Measurements from ENCODE around the gene RALGAPA2. TPM values are rescaled to one million over a fixed set of nuclear protein-coding genes. Genes with fewer than 3 reads are reported as not detected.

Gene RALGAPA2
- total RNA-seq, 1 experiment from 2014 or later = 10.8 TPM

- no peak for TF ChIP-seq REST (IDR thresholded peaks at IDR 0.05; ENCODE audit: low read depth)
These were observed 339.3 kb downstream of the RALGAPA2 start (continued) for GRCh38 chr20:20373091-20373571.

- ATAC-seq = no peak
- Histone ChIP-seq H3K4me3 (replicated peaks in 1 of 2; ENCODE audit: low read depth in 1 of 2, low read length in 2 of 2) (no peak overlapping the region), H3K9me2 (ENCODE audit: insufficient read depth) (no peaks in the 10 kb centered on the region), H2AFZ (ENCODE audit: low read depth, low read length, poor library complexity, severe bottlenecking) (no peak overlapping the region), H3K9me3 (ENCODE audit: control insufficient read depth in 1 of 2, insufficient read depth in 1 of 2, low read depth in 1 of 2, low read length in 2 of 2) (no peaks in the 10 kb centered on the region), H4K20me1 (ENCODE audit: insufficient read depth) (no peaks in the 10 kb centered on the region), H3K4me2 (ENCODE audit: low read length) (no peak overlapping the region), H3K27ac (ENCODE audit: low read depth, low read length) (no peak overlapping the region), H3K9ac (ENCODE audit: low read length) (no peak overlapping the region), H3K36me3 (ENCODE audit: control insufficient read depth in 1 of 2, insufficient read depth in 2 of 2, low read length in 2 of 2) (no peaks in the 10 kb centered on the region), H3K79me2 (ENCODE audit: insufficient read depth, low read length) (no peaks in the 10 kb centered on the region), H3K4me1 (ENCODE audit: control insufficient read depth in 1 of 2, insufficient read depth in 2 of 2, low read length in 2 of 2) (no peaks in the 10 kb centered on the region), H3K27me3 (ENCODE audit: insufficient read depth, low read length) (peaks cover 15% of the 10 kb centered on the region; the same call in 1 of the 2 replicates)
- DNase-seq (ENCODE audit: low read depth, low spot score) = no peak
- no TSS peak for BruUV-seq (replicated peaks)
- no peak for TF ChIP-seq FOSL1 (IDR thresholded peaks at IDR 0.05; ENCODE audit: low read depth)
- no peak for TF ChIP-seq TCF7L2 (IDR thresholded peaks at IDR 0.05; ENCODE audit: borderline replicate concordance, extremely low read depth, insufficient read depth, insufficient read length)
- TF ChIP-seq ZBTB33 (IDR thresholded peaks at IDR 0.05; ENCODE audit: extremely low read depth, insufficient replicate concordance, low read length) = no peak
- TF ChIP-seq MAX (IDR thresholded peaks at IDR 0.05) = no peak
- TF ChIP-seq ZFX (IDR thresholded peaks at IDR 0.05) = no peak
- TF ChIP-seq SP1 (IDR thresholded peaks at IDR 0.05; ENCODE audit: low read depth) = no peak
- no peak for TF ChIP-seq ATF3 (IDR thresholded peaks at IDR 0.05)
- no peak for TF ChIP-seq EGR1 (IDR thresholded peaks at IDR 0.05; ENCODE audit: low read depth)
- no peak for TF ChIP-seq CEBPB (IDR thresholded peaks at IDR 0.05; ENCODE audit: low read depth)
- no peak for TF ChIP-seq YY1 (IDR thresholded peaks at IDR 0.05; ENCODE audit: extremely low read depth, insufficient replicate concordance, low read depth, low read length)
- no peak for TF ChIP-seq SIN3A (IDR thresholded peaks at IDR 0.05; ENCODE audit: low read depth)
- TF ChIP-seq EZH2phosphoT487 (IDR thresholded peaks at IDR 0.05; ENCODE audit: borderline replicate concordance) = no peak
- TF ChIP-seq POLR2AphosphoS5 (IDR thresholded peaks at IDR 0.05; ENCODE audit: low read depth, low read length) = no peak
- no peak for TF ChIP-seq REST (IDR thresholded peaks at IDR 0.05; ENCODE audit: low read depth)
- no peak for TF ChIP-seq ELF1 (IDR thresholded peaks at IDR 0.05; ENCODE audit: borderline replicate concordance, low read depth)
- TF ChIP-seq SRF (IDR thresholded peaks at IDR 0.05; ENCODE audit: low read depth) = no peak
- POLR2A ChIA-PET = interaction anchor here (0.7 kb wide), 1 partner anchor 614 kb away, joined by 4 read pairs; no protein-coding TSS in a partner anchor
- RAD21 ChIA-PET (ENCODE audit: low non-redundant PET in 1 of 2, low total read pairs in 2 of 2, uncharacterized antibody in 2 of 2, unreplicated experiment in 2 of 2) = no interaction called here
- CTCF ChIA-PET = no interaction called here
- intact Hi-C loops (cut with micrococcal nuclease) = no loop called here
These were observed 340.8 kb downstream of the RALGAPA2 start for GRCh38 chr20:20371681-20372080.

Data from HCT116 (cell line).